Measurements from ENCODE around the gene SPRR5. TPM values are rescaled to one million over a fixed set of nuclear protein-coding genes. Genes with fewer than 3 reads are reported as not detected.

Gene SPRR5
- total RNA-seq, 2 donors from 2014 or later, result not detected

GRCh38 chr1:152982076-152982475 is 35.1 kb downstream of the SPRR5 start:
- H3K27ac ChIP-seq, result no peak overlapping the region
- H3K4me3 ChIP-seq, result no peak overlapping the region
- H3K9me3 ChIP-seq, result no peaks in the 10 kb centered on the region
- no peak for DNase-seq
- intact Hi-C loops (cut with DNase I), result no loop called here
- no peak for TF ChIP-seq CTCF (IDR thresholded peaks at IDR 0.05)
- H3K9ac ChIP-seq (ENCODE audit: low read depth in 2 of 2, low read length in 2 of 2), result no peak overlapping the region
- H3K27me3 ChIP-seq, result no peaks in the 10 kb centered on the region
- no peaks in the 10 kb centered on the region for H3K36me3 ChIP-seq
- H3K4me1 ChIP-seq, result no peaks in the 10 kb centered on the region

DNA sequence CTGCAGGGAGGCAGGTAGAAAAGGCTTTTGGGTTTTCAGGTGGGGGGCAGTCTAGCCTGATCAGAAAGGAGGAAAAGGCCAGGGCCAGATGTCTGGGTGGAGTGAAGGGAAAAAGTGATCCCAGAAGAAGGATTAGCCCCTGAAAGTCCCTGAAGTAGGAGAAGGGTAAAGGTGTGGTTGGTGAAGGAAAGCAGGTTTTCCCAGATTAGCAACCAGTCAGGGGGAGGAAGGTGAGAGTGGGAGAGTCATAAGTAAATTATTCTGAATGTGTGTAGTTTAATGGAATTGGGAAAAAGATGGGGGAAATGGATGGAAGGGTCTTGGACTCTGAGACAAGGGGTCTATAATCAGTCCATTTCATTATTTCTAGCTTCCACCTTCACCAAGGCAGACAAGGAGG is 36.2 kb downstream of the SPRR5 start:
- H3K27me3 ChIP-seq, result no peaks in the 10 kb centered on the region
- no peak overlapping the region for H3K27ac ChIP-seq
- H3K36me3 ChIP-seq, result no peaks in the 10 kb centered on the region
- intact Hi-C loops (cut with DNase I), result no loop called here
- H3K9ac ChIP-seq (ENCODE audit: low read depth in 2 of 2, low read length in 2 of 2), result no peak overlapping the region
- H3K4me3 ChIP-seq, result no peak overlapping the region
- TF ChIP-seq CTCF (IDR thresholded peaks at IDR 0.05), result no peak
- DNase-seq, result no peak
- no peaks in the 10 kb centered on the region for H3K4me1 ChIP-seq
- no peaks in the 10 kb centered on the region for H3K9me3 ChIP-seq

- H3K36me3 ChIP-seq, result no peaks in the 10 kb centered on the region
- H3K9ac ChIP-seq (ENCODE audit: low read depth in 2 of 2, low read length in 2 of 2), result no peak within 1 kb of the TSS
- H3K27ac ChIP-seq, result no peak within 1 kb of the TSS
- no peak for DNase-seq
- no peaks in the 10 kb centered on the region for H3K4me1 ChIP-seq
- intact Hi-C loops (cut with DNase I), result no loop called here
- no peaks in the 10 kb centered on the region for H3K27me3 ChIP-seq
- H3K9me3 ChIP-seq, result no peaks in the 10 kb centered on the region
- no peak within 1 kb of the TSS for H3K4me3 ChIP-seq
- TF ChIP-seq CTCF (IDR thresholded peaks at IDR 0.05), result no peak
Measured at GRCh38 chr1:152983743-152984142, 36.7 kb downstream of the SPRR5 start, which contains the start of gene SPRR1A. SPRR1A (plus strand) TSS chr1:152984081; CDS start chr1:152985231, 1,150 bp downstream.

DNA sequence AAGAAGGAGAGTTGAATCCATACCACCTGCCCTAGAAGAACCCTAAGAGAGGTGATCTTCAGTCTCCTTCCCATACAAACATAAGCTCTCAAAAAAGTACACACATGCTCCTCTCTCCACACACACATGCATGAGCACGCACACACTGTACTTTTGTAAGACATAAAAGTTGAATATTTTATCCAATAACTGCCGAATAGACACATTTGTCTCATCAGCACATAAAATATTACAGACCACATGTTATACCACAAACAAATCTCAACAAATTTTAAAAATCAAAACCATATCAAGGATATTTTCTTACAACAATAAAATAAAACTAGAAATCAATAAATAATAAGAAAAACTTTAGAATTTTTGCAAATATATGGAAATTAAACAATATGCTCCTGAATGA is 39.6 kb downstream of the SPRR5 start:
- H3K27ac ChIP-seq, result no peak overlapping the region
- no peaks in the 10 kb centered on the region for H3K9me3 ChIP-seq
- intact Hi-C loops (cut with DNase I), result no loop called here
- H3K4me1 ChIP-seq, result no peaks in the 10 kb centered on the region
- H3K36me3 ChIP-seq, result no peaks in the 10 kb centered on the region
- DNase-seq, result no peak
- H3K9ac ChIP-seq (ENCODE audit: low read depth in 2 of 2, low read length in 2 of 2), result no peak overlapping the region
- H3K4me3 ChIP-seq, result no peak overlapping the region
- H3K27me3 ChIP-seq, result no peaks in the 10 kb centered on the region
- no peak for TF ChIP-seq CTCF (IDR thresholded peaks at IDR 0.05)

- Histone ChIP-seq H3K9ac (ENCODE audit: low read depth in 2 of 2, low read length in 2 of 2) (no peak overlapping the region), H3K27me3 (no peaks in the 10 kb centered on the region), H3K27ac (no peak overlapping the region), H3K4me1 (no peaks in the 10 kb centered on the region), H3K4me3 (no peak overlapping the region), H3K9me3 (no peaks in the 10 kb centered on the region), H3K36me3 (no peaks in the 10 kb centered on the region)
- intact Hi-C loops (cut with DNase I), result no loop called here
- no peak for DNase-seq
- TF ChIP-seq CTCF (IDR thresholded peaks at IDR 0.05), result no peak
Measured at GRCh38 chr1:152993186-152993585, 46.2 kb downstream of the SPRR5 start.

GRCh38 chr1:152995842-152996241 is 48.8 kb downstream of the SPRR5 start:
- intact Hi-C loops (cut with DNase I), result no loop called here
- no peaks in the 10 kb centered on the region for H3K9me3 ChIP-seq
- H3K27me3 ChIP-seq, result no peaks in the 10 kb centered on the region
- no peak overlapping the region for H3K9ac ChIP-seq (ENCODE audit: low read depth in 2 of 2, low read length in 2 of 2)
- DNase-seq, result no peak
- H3K27ac ChIP-seq, result no peak overlapping the region
- H3K36me3 ChIP-seq, result no peaks in the 10 kb centered on the region
- no peak overlapping the region for H3K4me3 ChIP-seq
- no peak for TF ChIP-seq CTCF (IDR thresholded peaks at IDR 0.05)
- no peaks in the 10 kb centered on the region for H3K4me1 ChIP-seq

All from colonic mucosa (tissue), 4 donors.